Prostate gland (tissue), 2 donors: ENCODE results near the gene UGT1A6. TPM values are rescaled to one million over a fixed set of nuclear protein-coding genes. Genes with fewer than 3 reads are reported as not detected.
"Not testable (repeated sequence)": the region's sequence is repeated elsewhere in the genome, so short reads cannot be mapped to it uniquely, and the experiment has no call there.

Source experiments
- DNase-seq: peaks from one replicate; pipeline ENCODE4 v3.0.0-alpha.2; 2019; ENCODE audit warnings: low spot score
- H3K27ac ChIP-seq, 2 donors: fragments of 200-600 bp; sonication (generic); 2 replicates each; pipeline ENCODE4 v1.5.1; 2017 to 2019
- H3K27me3 ChIP-seq: fragments of 200-600 bp; sonication (generic); replicated peaks from 2 replicates; pipeline ENCODE4 v1.5.1; 2019; ENCODE audit not compliant: insufficient read depth
- H3K36me3 ChIP-seq, 2 donors: fragments of 200-600 bp; sonication (generic); 1 replicate in 1 of 2; 2 replicates in 1 of 2; pipeline versions ENCODE4 v1.5.1 to v1.8.1; 2017 to 2019
- H3K4me1 ChIP-seq: fragments of 200-600 bp; sonication (generic); replicated peaks from 2 replicates; pipeline ENCODE4 v1.5.1; 2019
- H3K4me3 ChIP-seq, 2 donors: fragments of 200-600 bp; sonication (generic); 2 replicates each; pipeline ENCODE4 v1.5.1; 2017 to 2019
- H3K9me3 ChIP-seq: fragments of 200-600 bp; sonication (generic); 2 replicates; pipeline ENCODE4 v1.5.1; 2017
- CTCF ChIP-seq, 4 experiments: fragments of 200-600 bp in 2 of 4; fragments of 450-650 bp in 2 of 4; sonication (generic) in 2 of 4; IDR thresholded peaks; 1 replicate in 3 of 4; 2 replicates in 1 of 4; pipeline ENCODE4 v1.5.1; 2016 to 2019; ENCODE audit warnings: antibody characterized with exemption in 4 of 4, mild to moderate bottlenecking in 2 of 4, moderate library complexity in 2 of 4
- POLR2A ChIP-seq: fragments of 450-650 bp; IDR thresholded peaks from one replicate; pipeline ENCODE4 v1.6.1; 2016; ENCODE audit warnings: antibody characterized with exemption, mild to moderate bottlenecking
- POLR2AphosphoS5 ChIP-seq: sonication (generic); formaldehyde crosslinking; IDR thresholded peaks from one replicate; pipeline ENCODE4 v1.6.1; 2017; ENCODE audit warnings: antibody characterized with exemption
- WGBS: methylation state at CpG from one replicate; pipeline ENCODE4 v1.1.5; 2018; 5-methylcytosine and 5-hydroxymethylcytosine counted together
- intact Hi-C: fragments of 100-400 bp; cut with DNase I; formaldehyde crosslinking; loops from one replicate; pipeline ENCODE4 v1.14.2; 2022
- total RNA-seq, 2 donors: library from RNA; depleted of rRNA; stranded (reverse); fragments of >200 nt; gene quantifications; one replicate each; pipeline ENCODE4 v1.1.0, GENCODE V29; 2016

UGT1A6 gene
- total RNA-seq, 2 donors from 2014 or later = 0.85 to 6.6 TPM

GRCh38 chr2:233654501-233654900, 38.2 kb upstream of the UGT1A6 start:
- intact Hi-C loops = no loop called here
- 74% methylated on average over 6 of the region's 6 CpGs for WGBS
- no peaks in the 10 kb centered on the region for H3K27me3 ChIP-seq
- no peak overlapping the region for H3K27ac ChIP-seq
- no peak for DNase-seq
- TF ChIP-seq CTCF (IDR thresholded peaks at IDR 0.05) = no peak
- no peak for TF ChIP-seq POLR2AphosphoS5
- TF ChIP-seq POLR2A = no peak
- no peaks in the 10 kb centered on the region for H3K4me1 ChIP-seq
- H3K36me3 ChIP-seq = no peaks in the 10 kb centered on the region
- H3K4me3 ChIP-seq = no peak overlapping the region
- no peaks in the 10 kb centered on the region for H3K9me3 ChIP-seq

- 87% methylated on average over 1 of the region's 1 CpG for WGBS
- Histone ChIP-seq H3K4me3 (no peak overlapping the region), H3K36me3 (no peaks in the 10 kb centered on the region), H3K27me3 (no peaks in the 10 kb centered on the region), H3K9me3 (no peaks in the 10 kb centered on the region), H3K4me1 (no peaks in the 10 kb centered on the region), H3K27ac (no peak overlapping the region)
- intact Hi-C loops = no loop called here
- no peak for DNase-seq
- no peak for TF ChIP-seq POLR2AphosphoS5
- no peak for TF ChIP-seq CTCF (IDR thresholded peaks at IDR 0.05)
- TF ChIP-seq POLR2A = no peak
Observed at GRCh38 chr2:233655043-233655442, 37.6 kb upstream of the UGT1A6 start.

GRCh38 chr2:233655943-233656342, 36.7 kb upstream of the UGT1A6 start:
- WGBS = 88% methylated on average over 2 of the region's 3 CpGs
- H3K4me1 ChIP-seq, intact Hi-C loops: not testable (repeated sequence)

GRCh38 chr2:233656443-233656842, 36.2 kb upstream of the UGT1A6 start:
- intact Hi-C loops = no loop called here
- Histone ChIP-seq H3K27ac (no peak overlapping the region), H3K36me3 (no peaks in the 10 kb centered on the region), H3K9me3 (no peaks in the 10 kb centered on the region), H3K27me3 (no peaks in the 10 kb centered on the region), H3K4me1 (no peaks in the 10 kb centered on the region), H3K4me3 (no peak overlapping the region)
- no peak for DNase-seq
- TF ChIP-seq POLR2AphosphoS5 (no peak), POLR2A (no peak), CTCF (IDR thresholded peaks at IDR 0.05) (no peak)
- WGBS = 80% methylated on average over 10 of the region's 10 CpGs

More at GRCh38 chr2:233655943-233656342, 36.7 kb upstream of the UGT1A6 start:
- not testable (repeated sequence) for H3K27me3 ChIP-seq, H3K9me3 ChIP-seq, H3K4me3 ChIP-seq, DNase-seq, H3K36me3 ChIP-seq, H3K27ac ChIP-seq

- H3K4me3 ChIP-seq = no peak overlapping the region
- DNase-seq = no peak
- intact Hi-C loops = no loop called here
- no peaks in the 10 kb centered on the region for H3K36me3 ChIP-seq
- H3K4me1 ChIP-seq = no peaks in the 10 kb centered on the region
- no peak overlapping the region for H3K27ac ChIP-seq
- no peaks in the 10 kb centered on the region for H3K27me3 ChIP-seq
- no peak for TF ChIP-seq POLR2A
- no peak for TF ChIP-seq CTCF (IDR thresholded peaks at IDR 0.05)
- TF ChIP-seq POLR2AphosphoS5 = no peak
- H3K9me3 ChIP-seq = no peaks in the 10 kb centered on the region
Observed at GRCh38 chr2:233658610-233659009, 34.1 kb upstream of the UGT1A6 start.
